ENCODE data around the gene DMD.

The DMD gene

DNA sequence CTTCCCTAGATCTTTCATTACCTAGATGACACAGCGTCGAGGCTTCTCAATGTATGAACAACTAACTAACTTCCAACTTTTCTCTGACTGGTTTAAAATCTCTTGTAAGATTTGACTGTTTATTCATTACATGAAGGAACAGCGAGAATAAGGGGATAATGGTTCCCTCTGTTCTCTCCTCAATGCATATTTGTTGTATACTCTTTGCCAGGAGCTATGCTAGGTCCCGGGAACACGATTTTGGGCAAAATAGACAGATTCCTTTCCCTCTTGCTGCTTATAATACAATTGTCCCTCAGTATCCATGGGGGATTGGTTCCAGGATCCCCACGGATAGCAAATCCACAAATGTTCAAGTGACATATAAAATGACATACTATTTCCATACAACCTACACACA, 1020.0 kb downstream of the DMD start:
- DNase-seq = no peak

DNA sequence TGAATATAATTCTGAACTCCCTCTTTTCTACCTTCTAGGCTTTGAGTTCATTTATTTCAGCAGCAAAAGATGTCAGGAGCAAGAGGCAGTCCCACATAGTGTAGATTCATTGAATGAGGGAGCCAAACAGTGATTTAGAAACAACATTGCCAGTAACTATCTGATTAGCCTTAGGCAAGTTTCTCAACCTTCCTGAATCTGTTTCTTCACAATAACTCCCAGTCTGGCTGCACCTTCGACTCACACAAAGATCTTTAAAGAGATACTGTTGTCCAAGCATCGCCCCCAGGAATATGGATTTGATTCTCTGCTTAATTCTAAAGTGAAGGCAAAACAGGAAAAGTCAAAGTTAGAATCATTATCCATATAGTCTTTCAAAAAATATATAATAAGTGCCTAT, 1026.2 kb downstream of the DMD start:
- peak; percentile 63 for DNase-seq

DNA sequence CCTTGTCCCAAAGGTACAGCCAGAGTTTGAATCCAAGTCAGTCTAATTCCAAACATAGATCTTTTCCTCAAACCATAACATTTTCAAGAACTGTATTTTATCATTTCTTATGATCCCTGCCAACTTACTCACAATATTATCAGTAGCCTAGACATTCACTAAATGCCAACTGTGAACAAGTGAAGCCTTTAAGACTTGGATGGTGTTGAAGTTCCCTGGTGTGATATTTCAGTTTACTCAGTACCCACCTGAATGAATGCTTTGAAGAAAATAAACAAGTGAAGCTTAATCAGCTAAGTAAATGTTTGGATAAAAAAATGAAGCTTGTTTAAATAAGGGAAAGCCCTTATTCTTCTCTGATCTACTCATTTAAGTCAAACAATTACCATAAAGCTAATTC, 1028.3 kb downstream of the DMD start:
- peak; percentile 82 for DNase-seq

DNA sequence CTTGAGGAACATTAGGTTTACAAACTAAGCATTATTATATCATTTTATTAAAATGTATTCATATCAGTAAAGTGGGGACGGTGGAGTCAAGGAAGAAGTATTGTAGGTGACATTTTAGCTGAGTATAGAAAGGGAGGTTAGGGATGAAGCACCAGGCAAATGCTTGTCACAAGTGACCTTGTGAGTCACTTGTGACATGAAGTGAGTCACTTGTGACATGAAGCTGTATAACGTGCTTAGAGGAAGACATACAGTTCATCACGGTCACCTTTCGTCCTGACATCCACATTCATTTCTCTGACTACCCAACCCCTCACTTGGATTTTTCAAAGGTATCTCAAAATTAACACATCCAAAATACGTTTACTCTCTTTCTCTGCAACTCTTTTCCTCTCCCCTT, 1034.8 kb downstream of the DMD start:
- DNase-seq = no peak

DNA sequence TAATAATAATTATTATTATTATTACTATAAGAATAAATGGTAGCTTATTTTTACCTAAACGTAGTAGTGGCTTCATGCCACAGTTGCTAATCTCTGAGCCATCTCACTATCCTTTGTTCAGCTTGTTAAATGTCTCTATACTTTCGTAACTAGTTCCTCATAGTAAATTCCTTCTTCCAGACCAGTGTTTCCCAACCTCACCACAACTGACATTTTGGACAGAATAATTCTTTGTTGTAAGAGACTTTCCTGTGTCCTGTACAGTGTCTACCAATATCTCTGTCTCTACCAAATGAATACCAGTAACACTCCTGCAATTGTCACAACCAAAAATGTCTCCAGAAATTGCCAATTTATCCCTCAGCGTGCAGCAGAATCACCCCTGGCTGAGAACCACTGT, 1040.9 kb downstream of the DMD start:
- no peak for DNase-seq

DNA sequence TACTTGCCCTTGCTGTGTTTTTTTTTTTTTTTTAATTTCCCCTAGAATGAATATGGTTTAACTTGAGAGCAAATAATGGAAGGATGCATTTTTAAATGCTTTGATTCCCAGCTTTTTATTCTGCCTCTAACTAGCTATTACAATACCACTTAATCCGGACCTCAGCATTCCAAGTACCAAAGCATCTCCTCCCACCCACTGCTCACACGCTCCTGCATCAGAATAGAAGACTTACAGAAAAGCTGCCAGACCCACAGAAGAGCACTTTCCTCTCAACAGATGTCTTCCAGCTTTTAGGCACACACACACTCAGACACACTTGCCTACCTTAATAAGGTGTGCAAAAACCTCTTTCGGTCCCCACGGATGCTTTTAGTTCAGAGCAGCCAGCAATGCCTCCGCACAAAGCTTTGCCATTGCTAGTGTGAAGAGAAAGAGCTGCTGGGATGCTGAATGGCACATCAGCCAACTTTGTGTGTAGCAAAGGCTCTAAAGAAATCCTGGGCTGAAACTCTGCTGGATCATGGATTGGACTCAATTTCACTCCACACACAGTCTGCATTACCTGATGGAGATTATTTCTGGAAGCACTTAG, 1056.2 kb downstream of the DMD start:
- DNase-seq = peak; percentile 69

DNA sequence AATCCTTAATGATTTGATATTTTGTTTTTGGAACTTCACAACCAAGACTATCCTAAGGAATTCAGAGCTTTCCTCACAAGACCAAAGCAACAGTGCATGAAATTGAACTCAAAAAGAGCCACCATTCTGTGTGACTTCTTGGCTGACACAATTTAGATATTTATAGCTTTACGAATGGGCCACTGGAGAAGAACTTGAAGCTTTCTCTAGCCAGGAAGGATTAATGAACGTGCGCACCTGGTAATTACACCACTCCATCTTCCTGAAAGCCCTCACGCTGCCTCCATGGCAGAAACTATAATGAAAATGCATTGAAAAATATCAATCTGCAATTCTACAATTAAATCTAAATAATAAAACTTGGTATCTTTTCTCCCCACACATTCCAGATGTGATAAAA, 1057.8 kb downstream of the DMD start:
- DNase-seq = peak; percentile 67

DNA sequence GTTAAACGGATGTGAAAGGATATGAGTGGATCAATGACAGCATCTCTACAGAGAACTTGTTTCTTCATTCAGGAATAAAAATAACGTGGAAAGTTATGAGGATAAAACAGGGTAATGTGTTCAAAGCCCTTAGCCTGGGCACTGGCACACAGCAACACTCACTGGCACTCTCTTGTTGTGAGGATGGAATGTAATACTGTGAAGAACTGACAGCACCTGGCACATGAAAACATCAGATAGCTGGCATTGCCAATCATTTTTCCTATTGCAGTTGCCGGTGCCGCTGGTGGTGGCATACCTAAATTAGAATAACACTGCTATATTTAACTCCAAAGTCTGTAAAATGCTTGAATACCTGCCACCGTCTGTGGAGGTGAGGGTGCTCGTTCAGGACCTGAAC, 1061.2 kb downstream of the DMD start:
- DNase-seq = no peak

DNA sequence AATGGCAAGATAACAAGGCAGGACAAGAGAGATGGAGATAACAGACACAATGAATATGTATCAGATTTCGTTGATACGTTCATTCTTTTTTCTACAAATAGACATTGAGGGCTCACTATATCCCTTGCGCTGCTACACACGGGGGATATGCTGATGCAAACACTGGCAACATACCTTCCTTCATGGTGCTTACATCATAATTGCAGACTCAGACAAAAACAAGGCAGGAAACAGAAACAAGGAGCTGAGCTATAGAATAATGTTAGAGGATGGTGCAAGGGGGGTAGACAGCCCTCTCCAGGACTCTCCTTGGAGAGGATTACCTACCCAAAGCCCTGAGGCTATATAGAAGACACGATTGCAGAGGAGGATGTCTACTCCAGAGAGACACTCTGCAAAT, 1069.5 kb downstream of the DMD start:
- peak; percentile 36 for DNase-seq

DNA sequence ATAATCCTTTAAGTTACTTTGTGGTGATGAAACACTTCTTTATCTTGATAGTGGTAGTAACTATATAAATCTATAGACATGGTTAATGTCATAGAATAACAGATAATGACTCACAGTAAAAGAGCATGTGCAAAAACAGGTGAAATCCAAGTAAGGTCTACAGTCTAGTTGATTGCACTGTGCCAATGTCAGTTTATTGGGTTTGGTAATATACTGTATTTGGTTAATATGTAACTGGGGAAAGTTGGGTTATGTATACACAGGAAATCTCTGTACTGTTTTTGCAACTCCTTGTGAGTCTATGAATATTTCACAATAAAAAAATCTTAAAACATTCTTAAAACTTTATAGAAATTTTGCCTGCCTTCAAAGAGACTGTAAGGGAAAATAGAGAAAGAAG, 1071.9 kb downstream of the DMD start:
- DNase-seq = no peak

DNA sequence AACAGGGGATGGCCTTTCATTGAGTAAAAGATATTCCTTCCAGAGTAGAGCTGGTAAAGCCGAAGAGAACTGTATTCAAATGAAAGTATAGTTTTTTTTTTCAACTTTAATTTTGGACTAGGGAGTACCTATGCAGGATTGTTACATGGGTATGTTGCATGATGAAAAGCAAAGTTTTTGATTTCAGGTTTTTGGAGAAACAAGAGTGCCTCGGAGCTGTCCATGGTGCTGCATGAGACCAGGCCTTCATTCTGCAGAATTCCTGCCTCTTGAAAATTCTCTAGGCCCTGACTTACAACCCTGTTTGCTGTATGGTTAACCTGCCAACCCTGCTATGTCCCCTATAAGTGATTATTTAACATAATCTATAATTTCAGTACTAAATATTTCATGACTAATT, 1073.8 kb downstream of the DMD start:
- no peak for DNase-seq

DNA sequence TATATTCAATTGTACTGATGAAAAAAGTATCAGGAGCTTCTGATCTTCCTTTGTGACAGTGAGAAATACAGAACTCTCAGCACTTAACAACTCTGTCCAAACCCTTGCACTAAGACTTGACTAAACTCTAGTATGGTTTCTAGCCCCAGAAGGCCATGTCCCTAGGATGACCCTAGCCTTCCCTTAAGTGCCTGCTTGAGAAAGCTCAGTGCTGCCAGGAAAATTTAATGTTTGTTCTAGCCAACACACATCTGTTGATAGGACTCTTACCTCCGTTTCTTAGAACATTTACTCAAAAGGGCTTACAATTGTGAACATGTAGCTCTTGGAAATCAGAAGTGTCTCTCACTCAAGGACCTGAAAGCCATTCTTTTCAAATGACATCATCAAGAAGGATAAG, 1084.4 kb downstream of the DMD start:
- DNase-seq = no peak

DNA sequence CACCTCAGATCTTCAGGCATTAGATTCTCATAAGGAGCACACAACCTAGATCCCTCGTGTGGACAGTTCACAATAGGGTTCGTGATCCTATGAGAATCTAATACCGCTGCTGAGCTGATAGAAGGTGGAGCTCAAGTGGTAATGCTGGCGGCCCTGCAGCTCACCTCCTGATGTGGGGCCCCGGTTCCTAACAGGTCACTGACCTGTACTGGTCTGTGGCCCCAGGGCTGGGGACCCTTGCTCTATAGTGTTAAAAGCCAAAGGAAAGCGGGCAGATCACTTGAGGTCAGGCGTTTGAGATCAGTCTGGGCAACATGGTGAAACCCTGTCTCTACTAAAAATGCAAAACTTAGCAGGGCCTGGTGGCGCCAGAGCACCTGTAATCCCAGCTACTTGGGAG, 1092.5 kb downstream of the DMD start:
- DNase-seq = no peak

DNA sequence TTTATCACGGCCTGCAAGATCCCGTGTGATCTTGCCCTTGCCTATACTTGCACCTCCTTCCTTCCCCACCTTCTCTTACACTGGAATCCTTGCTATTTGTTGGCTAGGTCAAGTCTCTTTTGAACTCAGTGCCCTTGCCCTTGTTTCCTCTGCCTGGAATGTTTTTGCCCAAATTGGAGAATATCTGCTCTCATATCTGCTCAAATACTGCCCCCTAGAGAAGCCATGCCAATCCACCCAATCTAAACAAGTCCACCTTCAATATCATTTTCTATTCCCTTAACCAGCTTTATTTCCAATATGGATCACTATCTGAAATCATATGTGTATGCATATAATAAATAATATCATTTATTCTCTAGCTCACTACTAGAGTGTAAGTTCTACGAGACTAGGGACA, 1095.3 kb downstream of the DMD start:
- peak; percentile 25 for DNase-seq

DNA sequence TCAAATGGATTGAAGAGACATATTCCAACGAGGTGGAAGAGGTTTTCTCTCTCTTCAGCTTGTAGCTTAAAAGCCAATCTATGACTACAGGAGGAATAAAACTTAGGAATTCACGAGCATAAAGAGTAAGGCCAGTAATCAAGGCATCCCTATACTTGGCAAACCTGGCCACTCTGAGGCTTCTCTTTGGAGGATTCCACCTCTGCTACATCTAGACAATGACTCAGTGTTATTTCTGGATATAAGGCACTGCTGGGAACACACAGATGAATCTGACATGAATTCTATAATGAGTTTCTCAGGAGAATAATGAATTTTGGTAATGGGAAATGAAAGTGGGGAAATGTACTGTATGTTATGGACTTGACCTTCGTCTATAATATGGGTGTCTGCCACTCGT, 1123.7 kb downstream of the DMD start:
- DNase-seq = no peak

DNA sequence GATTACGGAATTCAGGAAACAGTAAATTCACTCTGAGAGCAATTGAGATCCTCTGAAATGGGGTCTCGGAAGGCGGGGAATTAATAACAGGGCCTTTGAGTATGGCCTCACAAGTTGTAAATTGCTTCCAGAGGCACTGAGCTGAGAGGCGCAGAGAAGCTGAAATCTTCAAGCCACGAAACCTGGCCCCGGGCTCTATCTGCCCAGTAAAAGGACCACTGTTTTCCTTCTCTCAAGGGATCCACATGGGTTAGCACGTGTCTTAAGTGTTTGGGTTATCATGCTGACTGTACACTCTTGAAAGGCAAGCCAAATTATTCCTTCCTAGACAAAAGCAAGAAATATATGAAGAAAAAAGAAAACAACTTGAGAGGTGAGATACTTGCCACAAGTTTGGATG, 1126.6 kb downstream of the DMD start:
- no peak for DNase-seq

DNA sequence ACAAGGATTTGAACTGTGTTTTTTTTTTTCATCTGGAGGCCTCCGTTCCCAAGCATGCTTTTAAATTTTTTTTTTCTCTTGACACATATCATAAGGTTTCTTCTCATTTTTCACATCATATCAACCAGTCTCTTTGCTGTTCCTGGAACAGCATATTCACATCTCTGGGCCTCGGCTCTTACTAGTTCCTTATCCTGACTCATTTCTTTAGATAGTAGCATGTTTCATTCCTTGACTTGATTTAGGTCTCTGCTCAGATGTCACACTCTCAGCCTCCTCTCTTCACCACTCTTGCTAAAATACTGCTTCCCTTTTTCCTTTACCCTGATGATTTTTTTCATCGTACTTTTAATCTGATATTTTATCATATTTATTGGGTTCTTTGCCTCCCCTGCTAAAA, 1163.1 kb downstream of the DMD start:
- no peak for DNase-seq

DNA sequence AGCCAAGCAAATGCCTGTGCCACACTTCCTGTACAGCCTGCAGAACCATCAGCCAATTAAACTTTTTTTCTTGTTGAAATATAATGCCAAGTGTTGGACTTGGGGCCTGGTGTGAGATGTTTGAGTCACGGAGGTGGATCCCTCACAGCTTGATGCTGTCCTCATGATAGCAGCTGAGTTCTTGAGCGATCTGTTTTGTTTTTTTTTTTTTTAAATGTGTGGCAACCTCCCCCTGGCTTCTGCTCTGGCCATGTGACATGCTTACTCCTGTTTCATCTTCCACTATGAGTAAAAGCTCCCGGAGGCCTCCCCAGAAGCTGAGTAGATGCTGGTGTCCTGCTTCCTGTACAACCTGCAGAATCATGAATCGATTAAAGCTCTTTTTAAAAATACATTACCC, 1166.2 kb downstream of the DMD start:
- DNase-seq = no peak

DNA sequence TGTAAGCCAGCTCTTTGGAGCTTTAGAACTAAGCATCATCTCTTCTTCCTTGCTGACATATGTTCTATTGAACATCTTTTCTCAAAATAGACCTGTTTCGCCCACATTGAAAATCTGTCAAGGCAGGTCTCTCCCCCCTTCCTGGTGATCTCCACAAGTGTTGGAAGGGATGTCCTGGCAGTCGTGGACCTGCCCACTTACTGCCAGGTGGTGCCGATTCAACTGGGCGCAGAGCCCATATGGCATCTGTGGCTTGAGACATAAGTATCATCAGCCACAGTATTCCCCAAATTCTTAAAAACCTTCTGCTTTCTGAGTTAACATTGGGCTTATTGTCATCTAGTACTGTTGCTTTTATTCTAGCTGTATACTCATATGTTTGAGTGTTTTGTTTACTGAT, 1170.2 kb downstream of the DMD start:
- no peak for DNase-seq

DNA sequence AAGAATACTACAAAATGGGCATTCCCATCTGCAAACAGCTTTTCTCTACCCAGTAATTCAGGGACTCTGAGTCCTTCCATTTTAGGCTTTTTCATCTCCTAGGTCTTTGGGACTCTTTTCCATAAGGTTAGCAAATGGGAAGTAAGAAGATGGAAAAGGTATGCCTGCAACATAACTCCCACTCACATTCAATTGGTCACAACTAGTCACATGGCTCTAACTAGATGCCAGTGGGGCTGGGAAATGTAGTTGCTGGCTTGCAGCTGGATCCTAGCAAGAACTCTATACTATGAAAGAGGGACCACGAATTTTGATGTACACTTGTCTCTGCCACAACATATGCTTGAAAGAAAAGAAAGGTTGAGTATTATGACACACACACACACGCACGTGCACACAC, 1184.6 kb downstream of the DMD start:
- no peak for DNase-seq

DNA sequence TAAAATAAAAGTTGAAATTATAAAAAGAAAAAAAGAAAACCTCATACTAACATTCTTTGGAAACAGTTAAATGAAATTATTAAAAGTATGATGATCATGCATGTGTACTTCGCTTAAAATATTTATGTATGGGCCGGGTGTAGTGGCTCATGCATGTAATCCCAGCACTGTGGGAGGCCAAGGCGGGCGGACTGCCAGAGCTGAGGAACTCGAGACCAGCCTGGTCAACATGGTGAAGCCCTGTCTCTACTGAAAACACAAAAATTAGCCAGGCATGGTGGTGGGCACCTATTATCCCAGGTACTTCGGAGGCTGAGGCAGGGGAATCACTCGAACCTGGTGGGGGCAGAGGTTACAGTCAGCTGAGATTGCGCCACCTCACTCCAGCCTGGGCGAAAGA, 1187.3 kb downstream of the DMD start:
- no peak for DNase-seq

DNA sequence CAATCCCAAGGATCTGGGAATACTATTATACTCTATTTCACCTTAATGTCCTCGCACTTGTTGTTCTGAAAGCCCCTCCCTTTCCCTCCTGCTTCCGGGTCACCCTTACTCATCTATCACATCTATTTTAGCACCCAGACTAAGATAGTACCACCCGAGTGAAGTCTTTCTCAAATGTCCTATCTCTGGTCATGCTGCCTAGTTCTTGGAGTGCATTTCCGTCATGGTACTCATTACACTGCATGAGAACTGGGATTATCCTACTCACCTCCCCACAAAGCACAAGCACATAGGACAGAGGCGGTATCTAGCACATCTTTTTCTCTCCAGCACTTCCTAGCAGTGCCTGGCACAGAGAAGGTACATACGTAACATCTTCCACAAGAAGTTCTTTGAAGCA, 1195.2 kb downstream of the DMD start:
- no peak for DNase-seq

DNA sequence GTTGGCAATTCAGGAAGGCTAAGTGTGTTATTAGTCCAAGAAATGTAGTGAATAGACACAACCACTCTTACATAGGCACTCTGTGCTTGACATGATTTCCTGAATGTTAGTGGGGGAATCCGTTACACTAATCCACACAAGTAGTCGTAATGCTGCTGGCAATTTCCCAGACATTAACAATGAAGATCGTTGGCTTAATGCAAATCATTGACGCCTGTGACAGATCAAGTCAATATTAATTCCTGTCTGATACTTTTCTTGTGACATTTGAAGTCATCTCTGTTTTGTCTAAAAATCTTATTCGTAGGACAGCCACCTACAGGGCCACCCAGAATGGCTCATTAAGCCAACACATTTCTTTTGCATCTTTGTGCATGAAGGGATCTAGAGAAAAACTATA, 1200.4 kb downstream of the DMD start:
- DNase-seq = no peak

DNA sequence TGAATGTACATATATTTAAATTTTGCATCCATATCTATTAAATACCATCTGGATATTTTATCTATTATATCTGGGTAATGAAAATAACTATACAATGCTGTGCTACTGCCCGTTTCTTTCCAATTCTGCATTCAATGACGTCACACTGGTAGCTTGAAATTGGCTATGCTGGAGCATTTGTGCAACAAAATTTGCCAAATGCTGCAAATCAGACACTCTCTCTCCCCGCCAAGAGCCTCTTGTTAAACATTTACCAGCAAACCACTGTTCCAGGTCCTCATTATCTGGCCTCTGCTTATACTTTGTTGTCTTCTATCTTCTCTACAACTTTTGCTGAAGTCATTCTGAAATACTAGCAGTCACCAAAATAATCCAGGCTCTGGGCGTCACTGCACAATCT, 1201.1 kb downstream of the DMD start:
- no peak for DNase-seq

DNA sequence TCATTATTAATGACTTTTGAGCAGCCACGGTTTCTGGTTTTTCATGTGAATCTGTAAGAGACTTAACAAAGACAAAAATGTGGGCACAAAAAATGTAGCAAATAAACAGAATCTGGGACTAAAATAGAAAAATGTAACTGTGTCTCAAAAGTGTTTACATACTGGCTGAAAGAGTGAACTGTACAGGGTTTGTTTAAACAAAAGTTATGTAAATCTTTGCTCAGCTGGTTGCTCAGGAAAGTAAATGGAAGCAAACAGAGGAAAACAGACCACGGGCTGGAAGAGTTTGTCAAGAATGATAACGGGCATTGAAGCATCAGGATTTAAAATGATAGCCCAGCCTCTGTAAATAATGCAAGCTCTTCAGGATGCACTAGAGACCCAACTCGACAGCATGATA, 1217.7 kb downstream of the DMD start:
- peak; percentile 74 for DNase-seq

DNA sequence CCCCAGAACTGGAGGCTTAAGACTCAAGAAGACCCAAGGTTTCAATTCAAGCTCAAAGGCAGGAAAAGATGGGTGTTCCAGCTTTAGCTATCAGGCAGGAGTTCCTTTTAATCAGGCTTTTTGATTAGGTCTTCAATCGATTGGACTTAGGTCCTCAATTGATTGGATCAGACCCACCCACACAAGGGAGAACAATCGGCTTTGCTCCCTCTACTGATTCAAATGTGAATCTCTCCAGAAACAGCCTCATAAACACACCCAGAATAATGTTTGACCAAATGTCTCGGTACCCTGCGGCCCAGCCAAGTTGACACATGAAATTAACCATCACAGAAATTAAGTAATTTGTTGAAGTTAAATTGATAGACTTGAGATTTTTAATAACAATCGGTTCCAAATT, 1222.4 kb downstream of the DMD start:
- DNase-seq = no peak

All from NCI-H69 (cell line).